Stimulated activated CD8-positive, alpha-beta memory T cell treated with anti-CD3 and anti-CD28 coated beads, Interleukin-4, amount 100 ng/mL, for 1 hour (primary cell): ENCODE measurements around the gene CYP27A1.

Experiments
- DNase-seq, 2 donors: peaks; one replicate each; pipeline ENCODE4 v3.0.0-alpha.2; 2020; ENCODE audit warnings: low read depth in 2 of 2, low spot score in 1 of 2

The CYP27A1 gene

GRCh38 chr2:218857371-218858137, 75.6 kb downstream of the CYP27A1 start:
- no peak for DNase-seq

- DNase-seq: no peak
Observed at GRCh38 chr2:218858138-218858445, 76.1 kb downstream of the CYP27A1 start.

GRCh38 chr2:218858671-218859555, 77.0 kb downstream of the CYP27A1 start:
- DNase-seq: no peak

GRCh38 chr2:218859556-218859987, 77.6 kb downstream of the CYP27A1 start, which contains the start of gene WNT6:
TSS of gene WNT6 (plus strand) at chr2:218859805. CDS start at chr2:218860038, 233 bp downstream.
- no peak for DNase-seq

- DNase-seq: no peak
Observed at GRCh38 chr2:218859988-218860831, 78.3 kb downstream of the CYP27A1 start.

- DNase-seq: no peak
Observed at GRCh38 chr2:218860950-218861381, 79.0 kb downstream of the CYP27A1 start.

GRCh38 chr2:218861645-218862318, 79.8 kb downstream of the CYP27A1 start:
- DNase-seq: no peak

- no peak for DNase-seq
Observed at GRCh38 chr2:218863021-218863520, 81.1 kb downstream of the CYP27A1 start.
